NT2/D1 (cell line): Measurements from ENCODE around the gene CDKN2A.

Source experiments
- SUZ12 ChIP-seq: IDR thresholded peaks from 2 replicates; pipeline ENCODE4 v1.6.1; 2011; ENCODE audit not compliant: insufficient read length, insufficient read depth; ENCODE audit errors: extremely low read depth
- YY1 ChIP-seq: IDR thresholded peaks from 2 replicates; pipeline ENCODE4 v1.6.1; 2011; ENCODE audit not compliant: insufficient read length, insufficient read depth
- ZNF274 ChIP-seq: IDR thresholded peaks from 2 replicates; pipeline ENCODE4 v1.6.1; 2011; ENCODE audit warnings: mild to moderate bottlenecking, low read depth, low read length

DNA sequence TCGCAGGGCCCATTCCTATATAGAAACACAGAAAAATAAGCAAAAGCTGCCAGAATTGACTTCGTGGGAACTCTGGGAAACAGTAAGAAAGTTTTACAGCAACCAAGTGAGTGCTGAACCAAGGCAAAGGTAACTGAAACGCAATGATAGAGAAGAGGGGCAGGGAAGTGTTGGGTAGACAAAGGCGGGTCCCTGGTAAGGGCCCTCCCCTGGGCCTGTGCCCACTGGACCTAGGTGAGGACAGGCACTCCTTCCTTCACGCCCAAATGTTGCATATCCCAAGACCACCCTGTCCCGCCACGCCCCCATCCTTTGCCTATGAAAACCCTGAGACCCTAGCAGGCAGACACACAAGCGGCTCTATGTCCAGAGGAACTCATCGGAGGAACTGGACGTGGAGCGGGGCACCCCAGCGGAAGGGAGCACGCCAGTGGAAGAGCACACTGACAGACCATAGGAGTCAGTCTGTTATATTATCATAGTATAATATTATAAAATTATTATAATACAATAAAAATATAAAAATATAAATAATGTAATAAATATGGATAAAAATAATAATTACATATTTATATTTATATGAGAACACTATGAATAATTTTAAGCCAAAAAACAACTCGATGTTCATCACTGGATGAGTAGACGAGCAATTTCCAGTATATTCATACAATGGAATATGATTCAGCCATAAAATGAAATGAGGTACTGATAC, 27.9 kb downstream of the CDKN2A start:
- TF ChIP-seq YY1 (no peak), ZNF274 (no peak), SUZ12 (peak; percentile 51)
